HPDE6-E6E7 (cell line): Measurements from ENCODE around the gene MTMR3.
"Not testable (repeated sequence)": the region's sequence is repeated elsewhere in the genome, so short reads cannot be mapped to it uniquely, and the experiment has no call there.

Source experiments
- DNase-seq: peaks from one replicate; pipeline ENCODE4 v3.0.0; 2011; ENCODE audit warnings: missing footprints; ENCODE audit errors: extremely low spot score

Gene MTMR3

DNA sequence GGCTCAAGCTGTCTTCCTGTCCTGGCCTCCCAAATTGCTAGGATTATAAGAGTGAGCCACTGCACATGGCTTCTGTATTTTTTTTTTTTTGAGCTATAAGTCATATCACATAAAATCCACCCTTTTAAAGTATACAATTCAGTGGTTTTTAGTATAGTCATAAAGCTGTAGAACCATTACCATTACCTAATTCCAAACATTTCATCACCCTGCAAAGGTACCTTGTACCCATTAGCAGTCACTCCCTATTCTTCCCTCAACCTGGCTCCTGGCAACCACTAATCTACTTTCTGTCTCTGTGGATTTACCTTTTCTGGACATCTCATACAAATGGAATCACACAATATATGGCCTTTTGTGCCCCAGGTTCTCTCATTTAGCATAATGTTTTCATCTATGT lies 84.5 kb downstream of the MTMR3 start:
- DNase-seq: no peak

DNA sequence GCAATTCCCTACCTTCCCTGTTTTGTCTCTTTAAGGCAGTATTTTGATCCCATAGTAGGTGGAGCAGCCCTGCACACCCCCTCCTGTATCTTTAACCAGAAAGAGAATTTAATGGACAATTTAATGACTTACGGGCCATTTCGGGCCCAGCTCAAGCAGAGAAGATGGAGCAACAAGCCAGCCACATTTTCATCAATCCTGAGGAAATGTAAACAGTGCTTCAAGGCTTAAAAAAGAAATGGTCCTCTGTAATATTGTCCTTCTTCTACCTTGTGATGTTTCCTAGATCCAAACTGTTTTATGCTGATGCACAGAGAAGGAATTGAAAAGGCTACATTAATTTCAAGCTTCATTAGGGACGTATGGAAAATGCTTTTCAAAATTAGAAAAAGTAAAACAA lies 88.6 kb downstream of the MTMR3 start:
- DNase-seq: no peak

DNA sequence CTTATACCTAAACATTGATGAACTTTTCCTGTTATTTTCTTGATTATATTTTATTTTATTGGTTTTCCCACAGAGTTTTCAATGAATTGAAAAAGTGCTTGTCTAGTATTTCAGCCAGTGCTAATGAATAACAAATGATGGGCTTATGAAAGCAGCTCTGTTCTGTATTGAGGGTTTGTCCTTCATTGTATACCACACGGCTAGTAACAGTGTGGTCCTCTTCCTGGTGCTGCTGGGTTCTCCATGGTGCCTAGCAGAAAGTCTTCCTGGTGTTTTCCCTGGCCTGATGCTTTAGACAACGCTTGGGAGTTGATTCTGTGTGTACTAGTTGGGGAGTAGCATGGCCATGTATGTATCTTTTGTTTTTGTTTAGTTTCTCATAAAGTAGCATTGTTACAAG lies 89.1 kb downstream of the MTMR3 start:
- DNase-seq: no peak

- no peak for DNase-seq
Observed at GRCh38 chr22:29973269-29973668, 90.3 kb downstream of the MTMR3 start.

GRCh38 chr22:29973680-29974079 lies 90.7 kb downstream of the MTMR3 start:
- DNase-seq: not testable (repeated sequence)

DNA sequence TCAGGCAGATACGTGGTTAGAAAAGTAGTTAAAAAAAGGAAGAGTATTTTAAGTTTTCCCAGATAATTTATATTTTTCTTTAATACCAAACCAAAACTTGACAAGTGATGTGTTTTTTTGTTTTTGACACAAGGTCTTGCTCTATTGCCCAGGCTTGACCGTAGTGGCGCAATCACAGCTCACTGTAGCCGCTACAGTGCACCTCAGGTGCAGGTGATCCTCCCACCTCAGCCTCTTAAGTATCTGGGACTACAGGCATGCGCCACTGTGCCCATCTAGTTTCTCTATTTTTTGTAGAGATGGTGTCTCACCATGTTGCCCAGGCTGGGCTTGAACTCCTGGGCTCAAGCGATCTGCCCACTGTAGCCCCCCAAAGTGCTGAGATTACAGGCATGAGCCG lies 92.5 kb downstream of the MTMR3 start:
- no peak for DNase-seq

DNA sequence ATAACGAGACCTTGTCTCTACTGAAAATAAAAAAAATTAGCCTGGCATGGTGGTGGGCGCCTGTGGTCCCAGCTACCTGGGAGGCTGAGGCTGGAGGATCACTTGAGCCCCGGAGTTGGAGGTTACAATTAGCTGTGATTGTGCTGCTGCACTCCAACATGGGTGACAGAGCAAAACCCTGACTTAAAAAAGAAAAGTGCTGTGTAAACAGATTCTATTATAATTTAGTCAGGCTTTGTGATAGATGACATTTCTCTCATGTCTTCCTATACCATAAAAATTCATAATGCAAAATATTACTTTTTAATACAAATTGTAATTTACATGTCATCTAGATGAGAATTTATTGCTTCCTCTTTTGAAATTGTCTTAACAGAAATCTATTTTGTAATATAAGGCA lies 94.1 kb downstream of the MTMR3 start:
- DNase-seq: no peak

DNA sequence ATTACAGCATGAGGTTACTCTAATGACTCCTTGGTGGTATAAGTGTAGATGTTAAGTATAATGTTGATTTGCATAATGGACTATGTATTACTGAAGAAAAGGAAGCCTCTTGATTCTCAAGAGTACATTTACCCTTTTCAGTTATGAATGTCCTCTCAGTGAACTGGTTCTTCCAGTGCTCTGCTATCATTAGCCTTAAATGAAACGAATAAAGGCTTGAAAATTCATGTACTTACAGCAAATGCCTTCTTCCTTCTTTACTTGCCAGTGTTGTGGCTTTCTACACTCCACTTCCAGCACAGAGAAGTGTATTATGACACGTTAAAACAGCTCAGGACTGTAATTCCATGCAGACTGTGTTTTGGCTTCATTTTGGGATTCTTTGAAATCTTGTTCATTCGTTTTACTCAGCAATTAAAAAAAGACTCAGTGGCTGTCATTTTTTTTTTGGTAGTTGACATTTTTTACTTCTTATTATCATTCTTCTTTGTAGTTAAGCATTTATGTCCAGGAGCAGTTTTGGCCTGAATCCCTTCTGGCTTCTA lies 96.9 kb downstream of the MTMR3 start:
- no peak for DNase-seq

DNA sequence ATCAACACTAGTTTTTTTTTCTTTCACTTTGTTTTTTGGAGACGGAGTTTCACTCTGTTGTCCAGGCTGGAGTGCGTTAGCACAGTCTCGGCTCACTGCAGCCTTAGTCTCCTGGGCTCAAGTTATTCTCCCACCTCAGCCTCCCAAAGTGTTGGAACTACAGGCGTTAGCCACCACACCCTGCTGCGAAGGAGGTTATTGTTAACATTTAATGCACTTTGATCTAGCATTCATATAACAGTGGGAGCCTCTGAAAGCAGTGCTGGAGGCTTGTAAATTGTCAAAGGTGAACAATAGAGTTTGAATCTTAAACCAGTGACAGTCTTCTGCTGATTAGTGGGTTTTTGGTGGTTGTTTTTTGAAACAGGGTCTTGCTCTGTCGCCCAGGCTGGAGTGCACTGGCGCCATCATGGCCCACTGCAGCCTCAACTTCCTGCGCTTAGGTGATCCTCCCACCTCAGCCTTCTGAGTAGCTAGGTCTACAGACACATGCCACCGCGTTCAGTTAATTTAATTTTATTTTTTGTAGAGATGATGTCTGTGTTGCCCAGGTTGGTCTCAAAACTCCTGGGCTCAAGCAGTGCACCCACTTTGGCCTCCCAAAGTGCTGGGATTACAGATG lies 100.4 kb downstream of the MTMR3 start:
- DNase-seq: no peak

DNA sequence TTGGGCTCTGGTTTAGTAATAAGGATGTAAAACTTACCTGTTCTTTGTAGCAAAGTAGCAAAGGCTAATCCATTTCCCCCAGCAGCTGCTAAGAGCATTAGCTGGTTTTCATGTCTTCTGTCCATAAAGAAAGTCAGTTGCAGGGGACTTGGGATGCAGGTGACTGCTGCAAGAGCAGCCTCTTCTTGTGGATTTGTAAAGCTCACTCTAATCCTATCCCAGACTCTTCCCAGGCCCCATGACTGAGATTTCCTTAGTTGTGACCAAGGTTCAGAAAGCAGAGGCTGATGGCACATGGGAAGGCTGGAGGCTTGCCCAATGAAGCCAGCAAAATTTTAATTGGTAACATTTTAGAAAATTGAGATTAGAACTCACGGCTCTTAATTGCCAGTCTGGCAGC lies 102.9 kb downstream of the MTMR3 start:
- DNase-seq: no peak

- DNase-seq: no peak
Observed at GRCh38 chr22:29987137-29987536, 104.2 kb downstream of the MTMR3 start.

- no peak for DNase-seq
Observed at GRCh38 chr22:29988719-29989118, 105.7 kb downstream of the MTMR3 start.

DNA sequence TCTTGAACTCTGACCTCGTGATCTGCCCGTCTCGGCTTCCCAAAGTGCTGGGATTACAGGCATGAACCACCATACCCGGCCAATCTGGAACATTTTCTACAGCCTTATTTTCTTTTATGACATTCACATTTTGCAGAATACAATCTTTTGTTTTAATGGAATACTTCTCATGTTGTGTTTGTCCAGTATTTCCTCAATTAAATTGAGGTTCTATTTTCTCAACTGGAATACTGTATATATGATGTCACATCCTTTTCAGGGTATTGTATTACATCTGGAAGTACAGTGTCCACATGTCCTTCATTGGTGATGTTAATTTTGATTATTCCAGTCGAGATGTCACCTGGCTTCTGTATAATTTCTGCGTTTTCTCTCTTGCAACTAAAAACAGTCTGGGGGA lies 106.5 kb downstream of the MTMR3 start:
- no peak for DNase-seq

GRCh38 chr22:29992341-29993275 lies 109.6 kb downstream of the MTMR3 start:
- DNase-seq: peak; percentile 41

GRCh38 chr22:29994027-29994715 lies 111.2 kb downstream of the MTMR3 start:
- DNase-seq: peak; percentile 75

GRCh38 chr22:29994943-29995342 lies 112.0 kb downstream of the MTMR3 start:
- DNase-seq: no peak

GRCh38 chr22:29997107-29997506 lies 114.1 kb downstream of the MTMR3 start:
- no peak for DNase-seq

DNA sequence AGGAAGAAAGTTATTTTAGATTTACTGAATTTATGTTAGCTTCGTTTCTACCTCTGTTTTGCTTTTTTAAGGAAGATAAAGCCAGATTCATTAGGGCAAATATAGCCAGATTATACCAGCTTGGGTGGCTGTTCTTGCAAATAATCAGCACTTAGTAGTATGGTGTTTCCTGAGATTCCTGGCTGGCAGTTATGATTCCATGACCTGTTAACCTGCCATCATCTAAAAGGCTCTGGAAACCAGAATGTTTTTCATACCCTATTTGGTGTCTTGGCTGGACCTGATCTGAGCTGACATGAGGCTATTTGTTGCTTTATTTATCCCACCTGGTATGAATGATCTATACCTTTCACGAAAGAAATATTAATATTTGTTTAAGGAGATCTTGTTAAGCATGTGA lies 114.5 kb downstream of the MTMR3 start:
- no peak for DNase-seq

GRCh38 chr22:29998627-29999384 lies 115.8 kb downstream of the MTMR3 start:
- DNase-seq: no peak

GRCh38 chr22:30000566-30000965 lies 117.6 kb downstream of the MTMR3 start:
- DNase-seq: no peak

GRCh38 chr22:30001459-30001858 lies 118.5 kb downstream of the MTMR3 start:
- no peak for DNase-seq
